Ramos (cell line): ENCODE measurements around the gene EFNA5.

ENCODE experiments used
- in situ Hi-C: fragments of 300-500 bp; cut with MboI; formaldehyde crosslinking; loops from one replicate; pipeline ENCODE4 v1.14.3; 2022; ENCODE audit warnings: low sequenced_read_pairs; ENCODE audit not compliant: unreplicated experiment

The EFNA5 gene

GRCh38 chr5:107577394-107577950, 93.3 kb downstream of the EFNA5 start:
- in situ Hi-C loops, result no loop called here

GRCh38 chr5:107576736-107577393, 93.9 kb downstream of the EFNA5 start:
- in situ Hi-C loops, result no loop called here

- in situ Hi-C loops, result no loop called here
These were observed 94.6 kb downstream of the EFNA5 start for GRCh38 chr5:107576155-107576554.

- in situ Hi-C loops, result no loop called here
These were observed 96.5 kb downstream of the EFNA5 start for GRCh38 chr5:107574287-107574686.

- in situ Hi-C loops, result no loop called here
These were observed 97.9 kb downstream of the EFNA5 start for GRCh38 chr5:107572715-107573368.

GRCh38 chr5:107571621-107572536, 98.9 kb downstream of the EFNA5 start:
- in situ Hi-C loops, result no loop called here

GRCh38 chr5:107570805-107571531, 99.8 kb downstream of the EFNA5 start:
- in situ Hi-C loops, result no loop called here

GRCh38 chr5:107570181-107570580, 100.6 kb downstream of the EFNA5 start:
- in situ Hi-C loops, result no loop called here

- in situ Hi-C loops, result no loop called here
These were observed 102.7 kb downstream of the EFNA5 start for GRCh38 chr5:107567901-107568671.

GRCh38 chr5:107566986-107567385, 103.8 kb downstream of the EFNA5 start:
- in situ Hi-C loops, result no loop called here

GRCh38 chr5:107565791-107566767, 104.7 kb downstream of the EFNA5 start:
- in situ Hi-C loops, result no loop called here

GRCh38 chr5:107564931-107565372, 105.8 kb downstream of the EFNA5 start:
- in situ Hi-C loops, result no loop called here

GRCh38 chr5:107563959-107564544, 106.7 kb downstream of the EFNA5 start:
- in situ Hi-C loops, result no loop called here

GRCh38 chr5:107560377-107560776, 110.4 kb downstream of the EFNA5 start:
- in situ Hi-C loops, result no loop called here

GRCh38 chr5:107558823-107559375, 111.8 kb downstream of the EFNA5 start:
- in situ Hi-C loops, result no loop called here

- in situ Hi-C loops, result no loop called here
These were observed 113.6 kb downstream of the EFNA5 start for GRCh38 chr5:107557051-107557658.

GRCh38 chr5:107556575-107556974, 114.2 kb downstream of the EFNA5 start:
- in situ Hi-C loops, result no loop called here
